Measurements from ENCODE around the gene CACNB2. TPM values are rescaled to one million over a fixed set of nuclear protein-coding genes. Genes with fewer than 3 reads are reported as not detected.

Gene CACNB2
- total RNA-seq, 1 donor from 2014 or later, result 0.13 TPM

- H3K9me3 Mint-ChIP-seq, result no peaks in the 10 kb centered on the region
- no peak overlapping the region for H3K27ac Mint-ChIP-seq
- H3K4me1 Mint-ChIP-seq (ENCODE audit: low read depth), result peaks cover 15% of the 10 kb centered on the region
- H3K4me3 Mint-ChIP-seq, result no peak overlapping the region
- no peak for DNase-seq (ENCODE audit: low spot score)
- H3K27me3 Mint-ChIP-seq (ENCODE audit: insufficient read depth), result peaks cover 3% of the 10 kb centered on the region
- intact Hi-C loops (cut with micrococcal nuclease), result no loop called here
- no peaks in the 10 kb centered on the region for H3K36me3 Mint-ChIP-seq (ENCODE audit: low read depth)
These were observed 361.0 kb downstream of the CACNB2 start for GRCh38 chr10:18501198-18501597.

GRCh38 chr10:18501629-18502028 lies 361.4 kb downstream of the CACNB2 start:
- intact Hi-C loops (cut with micrococcal nuclease), result no loop called here
- Mint-ChIP-seq H3K27me3 (ENCODE audit: insufficient read depth) (peaks cover 5% of the 10 kb centered on the region), H3K27ac (no peak overlapping the region), H3K4me3 (no peak overlapping the region), H3K9me3 (no peaks in the 10 kb centered on the region), H3K4me1 (ENCODE audit: low read depth) (peaks cover 15% of the 10 kb centered on the region), H3K36me3 (ENCODE audit: low read depth) (no peaks in the 10 kb centered on the region)
- DNase-seq (ENCODE audit: low spot score), result no peak

GRCh38 chr10:18504161-18504560 lies 363.9 kb downstream of the CACNB2 start:
- Mint-ChIP-seq H3K27ac (no peak overlapping the region), H3K27me3 (ENCODE audit: insufficient read depth) (peaks cover 7% of the 10 kb centered on the region), H3K4me1 (ENCODE audit: low read depth) (peaks cover 15% of the 10 kb centered on the region), H3K36me3 (ENCODE audit: low read depth) (no peaks in the 10 kb centered on the region), H3K4me3 (no peak overlapping the region), H3K9me3 (no peaks in the 10 kb centered on the region)
- intact Hi-C loops (cut with micrococcal nuclease), result no loop called here
- DNase-seq (ENCODE audit: low spot score), result no peak

- H3K4me3 Mint-ChIP-seq, result no peak overlapping the region
- H3K27ac Mint-ChIP-seq, result no peak overlapping the region
- H3K4me1 Mint-ChIP-seq (ENCODE audit: low read depth), result peaks cover 11% of the 10 kb centered on the region
- H3K27me3 Mint-ChIP-seq (ENCODE audit: insufficient read depth), result peaks cover 5% of the 10 kb centered on the region
- no peaks in the 10 kb centered on the region for H3K36me3 Mint-ChIP-seq (ENCODE audit: low read depth)
- no peak for DNase-seq (ENCODE audit: low spot score)
- no peaks in the 10 kb centered on the region for H3K9me3 Mint-ChIP-seq
- intact Hi-C loops (cut with micrococcal nuclease), result no loop called here
These were observed 365.4 kb downstream of the CACNB2 start for GRCh38 chr10:18505456-18506118.

- DNase-seq (ENCODE audit: low spot score), result no peak
- H3K27ac Mint-ChIP-seq, result no peak overlapping the region
- peaks cover 5% of the 10 kb centered on the region for H3K27me3 Mint-ChIP-seq (ENCODE audit: insufficient read depth)
- no peaks in the 10 kb centered on the region for H3K9me3 Mint-ChIP-seq
- H3K4me1 Mint-ChIP-seq (ENCODE audit: low read depth), result no peaks in the 10 kb centered on the region
- no peaks in the 10 kb centered on the region for H3K36me3 Mint-ChIP-seq (ENCODE audit: low read depth)
- H3K4me3 Mint-ChIP-seq, result no peak overlapping the region
- intact Hi-C loops (cut with micrococcal nuclease), result no loop called here
These were observed 368.4 kb downstream of the CACNB2 start for GRCh38 chr10:18508587-18508986.

GRCh38 chr10:18514537-18514936 lies 374.3 kb downstream of the CACNB2 start:
- Mint-ChIP-seq H3K4me3 (no peak overlapping the region), H3K27me3 (ENCODE audit: insufficient read depth) (no peaks in the 10 kb centered on the region), H3K36me3 (ENCODE audit: low read depth) (no peaks in the 10 kb centered on the region), H3K27ac (no peak overlapping the region), H3K9me3 (no peaks in the 10 kb centered on the region), H3K4me1 (ENCODE audit: low read depth) (no peaks in the 10 kb centered on the region)
- no peak for DNase-seq (ENCODE audit: low spot score)
- intact Hi-C loops (cut with micrococcal nuclease), result no loop called here

- intact Hi-C loops (cut with micrococcal nuclease), result no loop called here
- no peaks in the 10 kb centered on the region for H3K36me3 Mint-ChIP-seq (ENCODE audit: low read depth)
- H3K4me1 Mint-ChIP-seq (ENCODE audit: low read depth), result no peaks in the 10 kb centered on the region
- DNase-seq (ENCODE audit: low spot score), result no peak
- no peak overlapping the region for H3K4me3 Mint-ChIP-seq
- H3K27me3 Mint-ChIP-seq (ENCODE audit: insufficient read depth), result no peaks in the 10 kb centered on the region
- H3K27ac Mint-ChIP-seq, result no peak overlapping the region
- H3K9me3 Mint-ChIP-seq, result peaks cover 9% of the 10 kb centered on the region
These were observed 376.6 kb downstream of the CACNB2 start for GRCh38 chr10:18516851-18517250.

- no peak for DNase-seq (ENCODE audit: low spot score)
- Mint-ChIP-seq H3K4me1 (ENCODE audit: low read depth) (no peaks in the 10 kb centered on the region), H3K27me3 (ENCODE audit: insufficient read depth) (no peaks in the 10 kb centered on the region)
These were observed 382.8 kb downstream of the CACNB2 start for GRCh38 chr10:18523025-18523424.

GRCh38 chr10:18523858-18524257 lies 383.6 kb downstream of the CACNB2 start:
- H3K27ac Mint-ChIP-seq, result no peak overlapping the region
- no peak for DNase-seq (ENCODE audit: low spot score)
- no peaks in the 10 kb centered on the region for H3K27me3 Mint-ChIP-seq (ENCODE audit: insufficient read depth)
- H3K4me3 Mint-ChIP-seq, result no peak overlapping the region
- peaks cover 9% of the 10 kb centered on the region for H3K9me3 Mint-ChIP-seq
- peaks cover 5% of the 10 kb centered on the region for H3K36me3 Mint-ChIP-seq (ENCODE audit: low read depth)
- H3K4me1 Mint-ChIP-seq (ENCODE audit: low read depth), result no peaks in the 10 kb centered on the region
- intact Hi-C loops (cut with micrococcal nuclease), result no loop called here

More at GRCh38 chr10:18523025-18523424, 382.8 kb downstream of the CACNB2 start:
- Mint-ChIP-seq H3K9me3 (peaks cover 9% of the 10 kb centered on the region), H3K27ac (no peak overlapping the region), H3K36me3 (ENCODE audit: low read depth) (peaks cover 5% of the 10 kb centered on the region), H3K4me3 (no peak overlapping the region)
- intact Hi-C loops (cut with micrococcal nuclease), result no loop called here

GRCh38 chr10:18527687-18528086 lies 387.5 kb downstream of the CACNB2 start:
- H3K4me1 Mint-ChIP-seq (ENCODE audit: low read depth), result no peaks in the 10 kb centered on the region
- H3K27me3 Mint-ChIP-seq (ENCODE audit: insufficient read depth), result no peaks in the 10 kb centered on the region
- no peak for DNase-seq (ENCODE audit: low spot score)
- H3K4me3 Mint-ChIP-seq, result no peak overlapping the region
- H3K36me3 Mint-ChIP-seq (ENCODE audit: low read depth), result peaks cover 12% of the 10 kb centered on the region
- intact Hi-C loops (cut with micrococcal nuclease), result no loop called here
- H3K27ac Mint-ChIP-seq, result no peak overlapping the region
- peaks cover 7% of the 10 kb centered on the region for H3K9me3 Mint-ChIP-seq

- H3K36me3 Mint-ChIP-seq (ENCODE audit: low read depth), result peaks cover 12% of the 10 kb centered on the region
- no peak overlapping the region for H3K27ac Mint-ChIP-seq
- H3K27me3 Mint-ChIP-seq (ENCODE audit: insufficient read depth), result no peaks in the 10 kb centered on the region
- intact Hi-C loops (cut with micrococcal nuclease), result no loop called here
- H3K4me1 Mint-ChIP-seq (ENCODE audit: low read depth), result no peaks in the 10 kb centered on the region
- H3K9me3 Mint-ChIP-seq, result peaks cover 7% of the 10 kb centered on the region
- H3K4me3 Mint-ChIP-seq, result no peak overlapping the region
- no peak for DNase-seq (ENCODE audit: low spot score)
These were observed 388.1 kb downstream of the CACNB2 start for GRCh38 chr10:18528292-18528691.

GRCh38 chr10:18532881-18533535 lies 392.8 kb downstream of the CACNB2 start:
- Mint-ChIP-seq H3K27me3 (ENCODE audit: insufficient read depth) (no peaks in the 10 kb centered on the region), H3K4me1 (ENCODE audit: low read depth) (no peaks in the 10 kb centered on the region), H3K4me3 (no peak overlapping the region), H3K27ac (no peak overlapping the region), H3K9me3 (peaks cover 7% of the 10 kb centered on the region), H3K36me3 (ENCODE audit: low read depth) (peaks cover 17% of the 10 kb centered on the region)
- intact Hi-C loops (cut with micrococcal nuclease), result no loop called here
- no peak for DNase-seq (ENCODE audit: low spot score)

GRCh38 chr10:18533896-18534295 lies 393.7 kb downstream of the CACNB2 start:
- H3K4me3 Mint-ChIP-seq, result no peak overlapping the region

More at GRCh38 chr10:18533896-18534295, 393.7 kb downstream of the CACNB2 start:
- Mint-ChIP-seq H3K27me3 (ENCODE audit: insufficient read depth) (no peaks in the 10 kb centered on the region), H3K27ac (no peak overlapping the region), H3K9me3 (peaks cover 7% of the 10 kb centered on the region), H3K4me1 (ENCODE audit: low read depth) (no peaks in the 10 kb centered on the region), H3K36me3 (ENCODE audit: low read depth) (peaks cover 17% of the 10 kb centered on the region)
- intact Hi-C loops (cut with micrococcal nuclease), result no loop called here
- DNase-seq (ENCODE audit: low spot score), result no peak
